Spleen (tissue), 11 donors: ENCODE data around the gene MRC1. TPM values are rescaled to one million over a fixed set of nuclear protein-coding genes. Genes with fewer than 3 reads are reported as not detected.

Experiments
- DNase-seq: peaks from one replicate; pipeline ENCODE4 v3.0.0-alpha.2; 2020
- H3K27ac ChIP-seq, 8 donors: fragments of 200-600 bp; sonication (generic) in 7 of 8; 1 replicate in 4 of 8; 2 replicates in 4 of 8; pipeline versions ENCODE4 v1.5.0 to v1.8.0; 2016 to 2021; ENCODE audit warnings: inconsistent platforms in 4 of 8, mild to moderate bottlenecking in 4 of 8, moderate library complexity in 1 of 8
- H3K27me3 ChIP-seq, 7 donors: fragments of 200-600 bp; sonication (generic) in 6 of 7; replicated peaks in 1 of 7; 1 replicate in 4 of 7; 2 replicates in 3 of 7; pipeline versions ENCODE4 v1.5.0 to v1.8.0; 2016 to 2021; ENCODE audit warnings: inconsistent platforms in 3 of 7, mild to moderate bottlenecking in 1 of 7
- H3K36me3 ChIP-seq, 6 donors: fragments of 200-600 bp; sonication (generic) in 5 of 6; 1 replicate in 4 of 6; 2 replicates in 2 of 6; pipeline versions ENCODE4 v1.5.0 to v1.8.0; 2016 to 2021; ENCODE audit warnings: inconsistent platforms in 2 of 6
- H3K4me1 ChIP-seq, 6 donors: fragments of 200-600 bp; sonication (generic) in 5 of 6; 1 replicate in 3 of 6; 2 replicates in 3 of 6; pipeline versions ENCODE4 v1.5.0 to v1.8.0; 2016 to 2021; ENCODE audit warnings: inconsistent platforms in 3 of 6
- H3K4me3 ChIP-seq, 8 donors: fragments of 200-600 bp; sonication (generic) in 7 of 8; 1 replicate in 4 of 8; 2 replicates in 4 of 8; pipeline versions ENCODE4 v1.5.0 to v1.8.0; 2016 to 2021; ENCODE audit warnings: inconsistent platforms in 4 of 8, mild to moderate bottlenecking in 4 of 8, moderate library complexity in 2 of 8
- H3K9me3 ChIP-seq, 8 donors: fragments of 200-600 bp; sonication (generic) in 7 of 8; 1 replicate in 4 of 8; 2 replicates in 4 of 8; pipeline versions ENCODE4 v1.5.0 to v1.8.0; 2016 to 2021; ENCODE audit warnings: inconsistent platforms in 4 of 8
- CTCF ChIP-seq, 11 experiments: fragments of 200-600 bp in 7 of 11; fragments of 450-650 bp in 4 of 11; sonication (generic) in 4 of 11; IDR thresholded peaks in 8 of 11; conservative IDR thresholded peaks in 3 of 11; 1 replicate in 7 of 11; 2 replicates in 4 of 11; pipeline versions ENCODE4 v1.4.0 to v1.8.0; 2016 to 2021; ENCODE audit warnings: antibody characterized with exemption in 11 of 11, inconsistent platforms in 4 of 11, mild to moderate bottlenecking in 1 of 11
- POLR2A ChIP-seq, 3 donors: fragments of 450-650 bp; IDR thresholded peaks; one replicate each; pipeline ENCODE4 v1.5.1; 2017; ENCODE audit warnings: antibody characterized with exemption in 3 of 3, mild to moderate bottlenecking in 1 of 3
- POLR2AphosphoS5 ChIP-seq, 3 donors: sonication (generic); formaldehyde crosslinking; IDR thresholded peaks; one replicate each; pipeline ENCODE4 v1.5.1; 2017; ENCODE audit warnings: antibody characterized with exemption in 3 of 3
- WGBS, 5 donors: extraction: QIAGEN DNeasy Blood & Tissue Kit in 3 of 5; methylation state at CpG; one replicate each; pipeline versions ENCODE4 v1.1.5 to v1.1.7; 2013 to 2018; 5-methylcytosine and 5-hydroxymethylcytosine counted together
- intact Hi-C: fragments of 100-400 bp; cut with DNase I; formaldehyde crosslinking; loops from one replicate; pipeline ENCODE4 v1.15.0; 2023; ENCODE audit warnings: low total_unique reads
- polyA plus RNA-seq, 3 donors: library from polyadenylated mRNA; stranded (reverse); fragments of 200-250 nt; gene quantifications; one replicate each; pipeline ENCODE4 v1.2.1, GENCODE V29; 2013
- total RNA-seq, 7 donors: library from RNA; depleted of rRNA in 3 of 7; stranded (reverse); fragments of >200 nt in 3 of 7; fragmentation: NEBNext Ultra II Directional in 4 of 7; extraction: Animal tissue kit (Norgen Biotek cat#: 25700) in 4 of 7; gene quantifications; one replicate each; pipeline versions ENCODE4 v1.1.0 to v1.2.1, GENCODE V29; 2016 to 2021
- donor health status: healthy with polysubstance abuse.
- donor health status: DM: no; HTN: no; CAD: no; lungs with moderate emphysema.
- donor health status: DM: no; HTN: no; CAD: no.
- donor health status: Bipolar disorder and iron deficiency.
- donor health status: healthy.
- donor health status: DM: no; HTN: no; CAD: no.
- donor health status: DM: yes; HTN: yes; CAD: no.

Gene MRC1
- total and polyA plus RNA-seq, 10 donors: 9.9 to 370 (median 129) TPM

DNA sequence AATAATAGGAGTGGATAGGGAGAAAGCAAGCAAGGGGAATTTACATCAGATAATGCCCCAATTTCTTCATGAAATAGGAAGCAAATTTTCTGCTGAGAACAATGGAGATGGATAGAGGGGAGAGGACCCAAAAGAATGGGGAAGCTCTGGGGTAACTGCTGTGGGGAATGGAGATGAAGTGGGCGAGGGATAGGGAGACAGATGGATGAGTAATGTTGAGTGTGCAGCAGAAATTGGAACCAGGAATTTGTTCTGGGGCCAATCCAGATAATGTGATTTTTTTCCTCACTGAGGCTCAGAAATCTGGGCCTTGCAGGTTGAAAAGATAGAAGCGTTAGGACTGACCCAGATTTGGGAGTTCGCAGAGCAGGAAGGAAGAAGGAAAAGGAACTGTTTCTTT lies 24.5 kb upstream of the MRC1 start:
- Histone ChIP-seq H3K27me3 (no peaks in the 10 kb centered on the region), H3K4me1 (peaks cover 0 to 44% (median 24%) of the 10 kb centered on the region in 6 donors), H3K27ac (peak overlapping the region in 5 of 8 donors; percentile 6 to 67 (median 48)), H3K4me3 (no peak overlapping the region), H3K36me3 (no peaks in the 10 kb centered on the region), H3K9me3 (no peaks in the 10 kb centered on the region)
- DNase-seq: no peak
- no peak for TF ChIP-seq POLR2AphosphoS5 (IDR thresholded peaks at IDR 0.05)
- no peak for TF ChIP-seq POLR2A (IDR thresholded peaks at IDR 0.05)
- TF ChIP-seq CTCF (IDR thresholded peaks at IDR 0.05 in 8 of 11, conservative IDR thresholded peaks at IDR 0.05 in 3 of 11): no peak
- intact Hi-C loops: no loop called here
- WGBS, 5 donors: 50 to 71% (median 57%) methylated on average over 3 of the region's 3 CpGs

GRCh38 chr10:17785276-17785930 lies 23.7 kb upstream of the MRC1 start:
- intact Hi-C loops: no loop called here
- Histone ChIP-seq H3K27ac (peak overlapping the region in 5 of 8 donors; percentile 6 to 67 (median 48)), H3K36me3 (no peaks in the 10 kb centered on the region), H3K4me1 (peaks cover 0 to 40% (median 24%) of the 10 kb centered on the region in 6 donors), H3K4me3 (no peak overlapping the region), H3K9me3 (no peaks in the 10 kb centered on the region), H3K27me3 (no peaks in the 10 kb centered on the region)
- WGBS, 5 donors: 53 to 59% (median 54%) methylated on average over 5 of the region's 5 CpGs
- TF ChIP-seq POLR2AphosphoS5 (IDR thresholded peaks at IDR 0.05) (no peak), CTCF (IDR thresholded peaks at IDR 0.05 in 8 of 11, conservative IDR thresholded peaks at IDR 0.05 in 3 of 11) (no peak), POLR2A (IDR thresholded peaks at IDR 0.05) (no peak)
- no peak for DNase-seq

DNA sequence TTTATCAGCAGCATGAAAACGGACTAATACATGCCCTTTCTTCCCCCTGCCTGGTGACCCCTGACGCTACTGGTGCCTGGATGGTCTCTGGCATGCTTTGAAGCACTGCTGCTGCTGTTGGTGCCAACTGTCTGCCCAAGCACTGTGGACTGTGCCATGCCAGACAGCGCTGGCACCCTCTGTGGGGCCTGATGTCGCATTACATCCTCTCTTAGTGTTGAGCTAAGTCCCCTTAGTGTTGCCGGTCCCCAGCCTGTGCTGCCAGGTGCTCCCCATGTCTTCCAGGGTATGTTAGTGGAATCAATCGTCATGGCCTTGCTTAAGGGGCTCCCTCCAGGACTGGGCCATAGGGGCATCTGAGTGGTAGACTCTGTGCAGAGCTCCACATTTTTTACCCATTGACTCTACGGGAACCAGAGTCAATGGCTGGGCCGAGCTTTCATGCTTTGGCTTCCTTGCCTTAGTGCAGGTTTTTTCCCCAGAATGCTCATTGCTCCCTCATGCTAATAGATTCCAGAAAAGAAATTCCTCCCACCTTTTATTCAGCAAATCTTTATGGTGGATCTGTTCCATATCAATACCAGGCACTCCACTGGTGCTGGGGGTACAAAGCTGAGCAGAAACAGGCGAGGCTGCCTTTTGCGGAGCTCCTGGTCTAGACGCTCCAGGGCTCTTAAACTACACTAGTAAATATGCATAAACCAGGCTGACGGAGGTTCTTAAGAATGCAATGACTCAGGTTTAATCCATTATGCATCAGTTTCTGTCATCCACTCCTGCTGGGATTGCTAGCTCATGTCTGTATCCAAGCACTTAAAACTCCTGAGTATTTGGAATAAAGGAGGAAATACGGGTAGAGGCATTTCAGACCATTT lies 21.8 kb upstream of the MRC1 start:
- no peak for DNase-seq
- Histone ChIP-seq H3K9me3 (no peaks in the 10 kb centered on the region), H3K4me3 (no peak overlapping the region), H3K36me3 (no peaks in the 10 kb centered on the region), H3K27me3 (no peaks in the 10 kb centered on the region), H3K27ac (no peak overlapping the region), H3K4me1 (peaks cover 0 to 40% (median 24%) of the 10 kb centered on the region in 6 donors)
- intact Hi-C loops: no loop called here
- WGBS, 5 donors: 91 to 96% (median 92%) methylated on average over 11 to 13 of the region's 13 CpGs
- no peak for TF ChIP-seq POLR2AphosphoS5 (IDR thresholded peaks at IDR 0.05)
- no peak for TF ChIP-seq CTCF (IDR thresholded peaks at IDR 0.05 in 8 of 11, conservative IDR thresholded peaks at IDR 0.05 in 3 of 11)
- TF ChIP-seq POLR2A (IDR thresholded peaks at IDR 0.05): no peak

DNA sequence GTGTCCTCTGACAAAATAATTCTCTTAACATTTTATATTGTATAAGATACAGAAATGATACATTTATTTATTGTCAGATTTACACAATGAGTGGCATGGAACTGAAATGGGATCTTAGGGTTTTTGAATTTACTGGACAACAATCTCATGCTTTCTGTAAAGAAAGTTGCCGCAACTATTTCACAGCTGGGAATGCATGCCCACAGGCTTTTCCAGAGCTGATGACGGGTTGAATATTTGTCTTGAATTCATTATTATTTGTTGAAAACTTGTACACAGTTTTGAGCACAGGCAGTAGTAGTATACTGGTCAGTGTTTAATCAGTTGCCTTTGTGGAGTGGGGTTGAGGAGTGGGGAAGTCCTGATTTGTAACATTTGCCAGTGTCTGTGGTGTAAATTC lies 20.5 kb upstream of the MRC1 start:
- no peak overlapping the region for H3K4me3 ChIP-seq
- TF ChIP-seq POLR2A (IDR thresholded peaks at IDR 0.05) (no peak), POLR2AphosphoS5 (IDR thresholded peaks at IDR 0.05) (no peak), CTCF (IDR thresholded peaks at IDR 0.05 in 8 of 11, conservative IDR thresholded peaks at IDR 0.05 in 3 of 11) (no peak)

More for the DNA sequence above, 20.5 kb upstream of the MRC1 start:
- H3K4me1 ChIP-seq: peaks cover 0 to 37% (median 17%) of the 10 kb centered on the region in 6 donors
- 86 to 100% (median 97%) methylated on average over 2 of the region's 2 CpGs for WGBS, 5 donors
- no peaks in the 10 kb centered on the region for H3K36me3 ChIP-seq
- intact Hi-C loops: no loop called here
- no peaks in the 10 kb centered on the region for H3K27me3 ChIP-seq
- DNase-seq: no peak
- no peak overlapping the region for H3K27ac ChIP-seq
- H3K9me3 ChIP-seq: no peaks in the 10 kb centered on the region
